GM21423 (cell line): ENCODE data around the gene FUBP3.
"Not testable (repeated sequence)": the region's sequence is repeated elsewhere in the genome, so short reads cannot be mapped to it uniquely, and the experiment has no call there.

ENCODE experiments used
- ATAC-seq: cut with Tn5 transposase; IDR thresholded peaks from one replicate; pipeline ENCODE4 v1.9.1; 2021; ENCODE audit warnings: mild to moderate bottlenecking, moderate library complexity; ENCODE audit not compliant: unreplicated experiment

The FUBP3 gene

DNA sequence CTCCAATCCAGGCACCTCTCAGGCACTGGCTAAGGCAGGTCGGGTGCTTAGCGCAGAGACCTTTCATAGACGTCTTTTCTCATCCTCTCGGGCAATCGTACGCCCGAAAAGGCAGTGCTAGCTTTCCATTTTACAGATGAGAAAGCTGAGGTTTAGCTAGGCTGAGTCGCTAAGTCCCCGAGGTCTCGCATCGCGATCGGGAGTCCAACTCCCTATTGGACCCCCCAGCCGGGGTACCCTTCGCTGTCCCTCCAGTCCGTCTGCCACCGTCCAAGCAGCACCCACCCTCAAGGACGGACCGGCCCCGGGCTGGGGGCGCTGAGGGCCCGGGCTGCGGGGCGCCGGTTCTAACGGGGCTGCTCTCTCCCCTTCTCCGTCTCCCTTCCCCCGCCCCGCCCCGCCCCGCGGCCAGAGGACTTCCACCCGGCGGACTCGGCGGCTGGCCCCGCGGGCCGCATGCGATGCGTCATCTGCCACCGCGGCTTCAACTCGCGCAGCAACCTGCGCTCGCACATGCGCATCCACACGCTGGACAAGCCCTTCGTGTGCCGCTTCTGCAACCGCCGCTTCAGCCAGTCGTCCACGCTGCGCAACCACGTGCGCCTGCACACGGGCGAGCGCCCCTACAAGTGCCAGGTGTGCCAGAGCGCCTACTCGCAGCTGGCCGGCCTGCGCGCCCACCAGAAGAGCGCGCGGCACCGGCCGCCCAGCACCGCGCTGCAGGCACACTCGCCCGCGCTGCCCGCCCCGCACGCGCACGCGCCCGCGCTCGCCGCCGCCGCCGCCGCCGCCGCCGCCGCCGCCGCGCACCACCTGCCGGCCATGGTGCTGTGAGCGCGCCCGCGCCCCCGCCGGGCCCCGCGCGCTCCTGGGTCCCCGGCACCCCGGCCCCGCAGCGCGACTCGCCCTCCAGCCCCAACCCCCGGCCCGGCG lies 101.7 kb downstream of the FUBP3 start:
- ATAC-seq: no peak

- ATAC-seq: no peak
Measured at GRCh38 chr9:130681769-130682420, 102.5 kb downstream of the FUBP3 start.

DNA sequence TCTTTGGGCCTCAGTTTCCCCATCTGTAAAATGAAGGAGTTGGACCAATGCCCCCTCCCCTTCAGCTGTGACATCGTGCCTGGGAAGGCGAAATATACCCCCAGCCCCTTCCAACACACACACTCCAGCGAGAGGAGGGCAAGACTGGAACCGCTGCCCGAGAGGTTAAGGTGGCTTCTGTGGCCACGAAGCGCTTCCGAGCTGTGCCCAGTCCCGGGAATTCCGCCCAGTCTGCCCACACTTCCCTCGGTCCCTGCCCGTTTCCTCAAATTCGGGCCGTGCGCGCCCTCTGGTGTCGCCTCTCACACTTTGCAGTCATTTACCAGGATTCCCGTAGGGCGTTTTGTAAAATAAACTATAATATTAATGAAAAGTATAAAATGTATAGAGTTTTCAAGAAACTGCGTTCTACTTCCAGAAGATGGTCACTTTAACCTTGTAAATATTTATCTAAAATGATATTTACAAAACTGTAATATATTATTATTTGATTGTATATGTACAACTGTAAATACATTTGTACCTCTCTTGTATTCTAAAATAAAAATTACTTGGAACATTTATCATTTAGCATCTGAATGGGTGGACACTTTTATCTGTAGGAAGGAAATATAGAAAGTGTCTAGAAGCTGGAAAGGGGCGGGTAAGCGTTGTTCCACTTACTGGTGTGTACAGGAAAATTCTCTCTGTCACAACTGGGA lies 103.2 kb downstream of the FUBP3 start:
- ATAC-seq: no peak

DNA sequence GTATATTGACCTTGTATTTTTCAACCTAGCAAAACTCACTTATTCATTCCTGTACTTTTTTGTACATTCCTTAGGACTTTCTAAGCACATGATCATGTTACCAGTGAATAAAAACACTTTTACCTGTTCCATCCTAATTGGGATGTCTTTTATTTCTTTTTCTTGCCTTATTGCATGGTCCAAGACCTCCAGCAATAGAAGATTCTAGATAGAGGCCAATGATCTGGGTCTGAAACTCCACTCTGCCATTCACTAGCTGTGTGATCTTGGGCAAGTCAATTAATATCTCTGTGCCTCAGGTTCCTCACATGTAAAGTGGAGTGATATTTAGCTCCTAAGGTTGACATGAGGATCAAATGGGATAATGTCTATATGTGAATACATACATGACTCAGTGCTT lies 105.7 kb downstream of the FUBP3 start:
- ATAC-seq: no peak

DNA sequence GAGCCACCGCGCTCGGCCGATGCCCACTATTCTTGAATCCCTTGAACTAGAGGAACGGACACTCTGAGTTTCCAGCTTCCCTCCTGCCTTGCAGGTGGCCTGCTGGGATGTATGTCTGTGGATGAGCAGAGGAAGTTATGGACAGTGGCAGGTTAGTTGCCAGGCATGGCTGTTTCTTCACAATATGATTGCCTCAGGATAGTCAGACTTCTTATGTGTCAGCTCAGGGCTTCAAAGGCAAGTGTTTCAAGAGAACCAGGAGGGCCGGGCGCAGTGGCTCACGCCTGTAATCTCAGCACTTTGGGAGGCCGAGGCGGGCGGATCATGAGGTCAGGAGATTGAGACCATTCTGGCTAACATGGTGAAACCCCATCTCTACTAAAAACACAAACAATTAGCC lies 106.6 kb downstream of the FUBP3 start:
- ATAC-seq: not testable (repeated sequence)

DNA sequence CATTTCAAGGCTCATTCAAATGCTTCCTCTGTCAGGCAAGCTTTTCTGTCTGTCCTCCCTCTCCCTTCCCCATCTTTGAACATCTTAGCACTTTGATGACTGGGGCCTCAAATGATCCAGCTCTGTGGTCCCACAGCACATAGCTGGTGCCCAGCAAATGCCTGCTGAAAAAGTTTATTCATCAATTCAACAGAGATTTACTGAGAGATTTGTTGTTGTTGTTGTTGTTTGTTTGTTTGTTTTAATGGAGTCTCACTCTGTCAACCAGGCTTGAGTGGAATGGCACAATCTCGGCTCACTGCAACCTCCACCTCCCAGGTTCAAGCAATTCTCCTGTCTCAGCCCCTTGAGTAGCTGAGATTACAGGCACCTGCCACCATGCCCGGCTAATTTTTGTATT lies 108.2 kb downstream of the FUBP3 start:
- no peak for ATAC-seq
